B cell (primary cell): ENCODE data around the gene SEMA3E. TPM values are rescaled to one million over a fixed set of nuclear protein-coding genes. Genes with fewer than 3 reads are reported as not detected.

Source experiments
- ATAC-seq: fragments of 200-7000 bp; cut with Tn5 transposase; one replicate; pipeline ENCODE4 v1.10.0; 2021; ENCODE audit warnings: low read depth, mild to moderate bottlenecking, moderate number of reproducible peaks, moderate library complexity
- CTCF ChIA-PET: fragments of 350-600 bp; sonication (Branson Sonifier 250); formaldehyde crosslinking; loops from one replicate; lab custom pipeline; 2021; ENCODE audit warnings: antibody characterized with exemption, inconsistent platforms; lab: Charles Lee
- POLR2A ChIA-PET: fragments of 350-600 bp; sonication (Branson Sonifier 250); formaldehyde crosslinking; loops from one replicate; lab custom pipeline; 2021; ENCODE audit warnings: antibody characterized with exemption; lab: Charles Lee
- DNase-seq: peaks from one replicate; pipeline ENCODE4 v3.0.0; 2013
- H2AFZ ChIP-seq: 2 replicates; pipeline ENCODE4 v1.6.1; 2012; ENCODE audit warnings: mild to moderate bottlenecking, low read depth, low read length; ENCODE audit not compliant: insufficient read depth, poor library complexity, severe bottlenecking
- H3K27ac ChIP-seq, 2 donors: 1 replicate in 1 of 2; 2 replicates in 1 of 2; pipeline ENCODE4 v1.5.1; 2012 to 2013; ENCODE audit warnings: low read length in 2 of 2, mild to moderate bottlenecking in 2 of 2, moderate library complexity in 1 of 2
- H3K27me3 ChIP-seq, 4 experiments: fragments of 200-600 bp in 1 of 4; sonication (generic) in 1 of 4; replicated peaks in 1 of 4; 1 replicate in 2 of 4; 2 replicates in 2 of 4; pipeline versions ENCODE4 v1.6.1 to v1.7.0; 2013 to 2016; ENCODE audit warnings: low read length in 3 of 4, mild to moderate bottlenecking in 2 of 4, mixed read lengths in 1 of 4, moderate library complexity in 1 of 4; ENCODE audit not compliant: insufficient read depth in 4 of 4, control insufficient read depth in 3 of 4; ENCODE audit errors: control extremely low read depth in 1 of 4
- H3K36me3 ChIP-seq, 2 experiments: replicated peaks in 1 of 2; 1 replicate in 1 of 2; 2 replicates in 1 of 2; pipeline versions ENCODE4 v1.6.1 to v1.7.1; 2013; ENCODE audit warnings: low read length in 1 of 2; ENCODE audit not compliant: insufficient read depth in 2 of 2, control insufficient read depth in 1 of 2; ENCODE audit errors: control extremely low read depth in 1 of 2, extremely low read depth in 1 of 2
- H3K4me1 ChIP-seq, 2 donors: fragments of 200-600 bp in 1 of 2; sonication (generic) in 1 of 2; 1 replicate in 1 of 2; 2 replicates in 1 of 2; pipeline versions ENCODE4 v1.5.1 to v1.6.1; 2013 to 2017; ENCODE audit warnings: low read length in 2 of 2; ENCODE audit not compliant: control insufficient read depth in 2 of 2, insufficient read depth in 2 of 2
- H3K4me2 ChIP-seq: replicated peaks from 2 replicates; pipeline ENCODE3; 2012; ENCODE audit warnings: mild to moderate bottlenecking, low read depth, low read length; ENCODE audit not compliant: poor library complexity, severe bottlenecking
- H3K4me3 ChIP-seq, 5 experiments: fragments of 200-600 bp in 1 of 5; sonication (generic) in 1 of 5; 1 replicate in 3 of 5; 2 replicates in 2 of 5; pipeline versions ENCODE4 v1.5.1 to v1.7.0; 2011 to 2016; ENCODE audit warnings: low read length in 4 of 5, mild to moderate bottlenecking in 4 of 5, low read depth in 2 of 5, control low read depth in 1 of 5, moderate library complexity in 1 of 5; ENCODE audit not compliant: insufficient read depth in 1 of 5; ENCODE audit errors: control extremely low read depth in 1 of 5, extremely low read depth in 1 of 5
- H3K79me2 ChIP-seq: fragments of 200-600 bp; sonication (generic); one replicate; pipeline ENCODE4 v1.6.0; 2016; ENCODE audit warnings: low read length; ENCODE audit not compliant: control insufficient read depth, insufficient read depth
- H3K9ac ChIP-seq: fragments of 200-600 bp; sonication (generic); 2 replicates; pipeline ENCODE4 v1.6.1; 2017; ENCODE audit warnings: mild to moderate bottlenecking, low read length, moderate library complexity
- H3K9me3 ChIP-seq, 3 donors: one replicate each; pipeline versions ENCODE4 v1.6.1 to v1.7.1; 2013; ENCODE audit warnings: low read length in 2 of 3; ENCODE audit not compliant: control insufficient read depth in 2 of 3, insufficient read depth in 1 of 3; ENCODE audit errors: control extremely low read depth in 1 of 3
- H4K20me1 ChIP-seq: 2 replicates; pipeline ENCODE4 v1.6.0; 2012; ENCODE audit warnings: mild to moderate bottlenecking, low read length; ENCODE audit not compliant: insufficient read depth, control insufficient read depth, poor library complexity, severe bottlenecking
- H3K27ac Mint-ChIP-seq: one replicate; pipeline ENCODE4 v1.8.0; 2021; ENCODE audit warnings: mixed read lengths
- H3K27me3 Mint-ChIP-seq: one replicate; pipeline ENCODE4 v1.8.0; 2021; ENCODE audit warnings: mixed read lengths
- H3K4me1 Mint-ChIP-seq: one replicate; pipeline ENCODE4 v1.8.0; 2021; ENCODE audit warnings: mixed read lengths
- H3K4me3 Mint-ChIP-seq: one replicate; pipeline ENCODE4 v1.8.0; 2021; ENCODE audit warnings: mixed read lengths
- H3K9me3 Mint-ChIP-seq: one replicate; pipeline ENCODE4 v1.8.0; 2022; ENCODE audit warnings: mixed read lengths; ENCODE audit not compliant: insufficient read depth
- CTCF ChIP-seq: fragments of 200-600 bp; IDR thresholded peaks from one replicate; pipeline ENCODE4 v1.8.0; 2022; ENCODE audit warnings: antibody characterized with exemption, mild to moderate bottlenecking
- EZH2 ChIP-seq: IDR thresholded peaks from 2 replicates; pipeline ENCODE4 v1.6.1; 2012; ENCODE audit warnings: borderline replicate concordance, low read depth, mild to moderate bottlenecking, moderate library complexity, low read length; ENCODE audit not compliant: insufficient read depth, poor library complexity, severe bottlenecking
- WGBS: methylation state at CpG from one replicate; pipeline ENCODE4 v1.1.5; 2013; ENCODE audit warnings: missing lambda C conversion rate; ENCODE audit not compliant: insufficient coverage; 5-methylcytosine and 5-hydroxymethylcytosine counted together
- intact Hi-C: fragments of 100-400 bp; cut with micrococcal nuclease; formaldehyde crosslinking; loops from one replicate; pipeline ENCODE4 v1.10.0; 2022
- polyA plus RNA-seq: library from polyadenylated mRNA; depleted of rRNA; stranded (reverse); fragments of >200 nt; gene quantifications from 2 replicates; pipeline ENCODE4 v1.2.3, GENCODE V29; 2012
- total RNA-seq, 2 donors: library from RNA; stranded (reverse); fragments of 120-200 nt in 1 of 2; gene quantifications; 1 replicate in 1 of 2; 2 replicates in 1 of 2; pipeline versions ENCODE4 v1.2.3 to v1.2.4, GENCODE V29; 2013 to 2022

The SEMA3E gene
- total and polyA plus RNA-seq, 2 donors (not counting 1 experiment from before 2014, with no cell fraction given), result not detected

- Histone ChIP-seq H3K9me3 (no peaks in the 10 kb centered on the region), H4K20me1 (no peaks in the 10 kb centered on the region), H3K4me1 (no peaks in the 10 kb centered on the region), H3K27me3 (no peaks in the 10 kb centered on the region), H3K36me3 (no peaks in the 10 kb centered on the region), H2AFZ (no peak overlapping the region), H3K9ac (no peak overlapping the region), H3K27ac (no peak overlapping the region), H3K79me2 (no peaks in the 10 kb centered on the region), H3K4me3 (no peak overlapping the region), H3K4me2 (no peak overlapping the region)
- ATAC-seq (no peak), DNase-seq (no peak)
- no peak overlapping the region for H3K4me3 Mint-ChIP-seq
- H3K27ac Mint-ChIP-seq, result no peak overlapping the region
- WGBS, result 93% methylated on average over 1 of the region's 2 CpGs
- TF ChIP-seq CTCF (no peak), EZH2 (no peak)
- intact Hi-C loops, result no loop called here
- H3K4me1 Mint-ChIP-seq, result no peaks in the 10 kb centered on the region
- POLR2A ChIA-PET, result no interaction called here
- no peaks in the 10 kb centered on the region for H3K27me3 Mint-ChIP-seq
- CTCF ChIA-PET, result no interaction called here
- H3K9me3 Mint-ChIP-seq, result no peaks in the 10 kb centered on the region
These were observed 182.0 kb downstream of the SEMA3E start for GRCh38 chr7:83466956-83467355.

- DNase-seq (no peak), ATAC-seq (no peak)
- no peak overlapping the region for H3K4me3 Mint-ChIP-seq
- TF ChIP-seq EZH2, result no peak
- TF ChIP-seq CTCF, result no peak
- POLR2A ChIA-PET, result no interaction called here
- intact Hi-C loops, result no loop called here
- Histone ChIP-seq H2AFZ (no peak overlapping the region), H3K9ac (no peak overlapping the region), H3K79me2 (no peaks in the 10 kb centered on the region), H3K36me3 (no peaks in the 10 kb centered on the region), H3K27ac (no peak overlapping the region), H3K4me3 (no peak overlapping the region), H3K4me2 (no peak overlapping the region), H3K9me3 (no peaks in the 10 kb centered on the region), H3K4me1 (no peaks in the 10 kb centered on the region), H4K20me1 (no peaks in the 10 kb centered on the region), H3K27me3 (no peaks in the 10 kb centered on the region)
- H3K27ac Mint-ChIP-seq, result no peak overlapping the region
- WGBS, result 100% methylated on average over 1 of the region's 4 CpGs
- H3K27me3 Mint-ChIP-seq, result no peaks in the 10 kb centered on the region
- CTCF ChIA-PET, result no interaction called here
- no peaks in the 10 kb centered on the region for H3K4me1 Mint-ChIP-seq
- H3K9me3 Mint-ChIP-seq, result no peaks in the 10 kb centered on the region
These were observed 182.6 kb downstream of the SEMA3E start for GRCh38 chr7:83466187-83466923.
